SK-N-DZ (cell line): ENCODE data around the gene PRKAR2B.
"Not testable (repeated sequence)": the region's sequence is repeated elsewhere in the genome, so short reads cannot be mapped to it uniquely, and the experiment has no call there.

Experiments used
- DNase-seq: peaks from one replicate; pipeline ENCODE4 v3.0.0-alpha.2; 2015; ENCODE audit warnings: low spot score

The PRKAR2B gene

DNA sequence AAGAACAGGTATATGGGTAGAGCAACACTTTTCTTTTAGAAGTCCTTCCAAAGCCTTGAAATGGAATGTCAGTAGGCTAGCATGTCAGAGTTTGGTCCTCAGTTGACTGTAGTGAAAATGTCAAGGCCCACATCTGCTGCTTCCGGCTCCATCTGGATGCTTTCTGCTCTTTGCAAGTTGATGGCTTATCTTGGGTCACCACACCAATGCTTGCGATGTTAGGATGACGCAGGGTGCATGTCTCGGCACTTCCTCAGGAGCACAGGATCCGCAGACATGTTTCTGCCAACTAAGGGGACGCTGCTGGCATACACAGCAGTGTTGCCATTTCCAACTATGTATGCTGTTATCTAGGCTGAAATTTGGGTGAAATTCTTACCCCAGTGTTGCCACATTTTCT is 110.3 kb downstream of the PRKAR2B start:
- no peak for DNase-seq

DNA sequence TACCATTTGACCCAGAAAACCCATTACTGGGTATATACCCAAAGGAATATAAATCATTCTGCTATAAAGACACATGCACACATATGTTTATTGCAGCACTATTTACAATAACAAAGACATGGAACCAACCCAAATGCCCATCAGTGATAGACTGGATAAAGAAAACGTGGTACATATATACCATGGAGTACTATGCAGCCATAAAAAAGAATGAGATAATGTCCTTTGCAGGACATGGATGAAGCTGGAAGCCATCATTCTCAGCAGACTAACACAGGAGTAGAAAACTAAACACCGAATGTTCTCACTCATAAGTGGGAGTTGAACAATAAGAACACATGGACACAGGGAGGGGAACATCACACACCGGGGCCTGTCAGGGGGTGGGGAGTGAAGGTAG is 111.2 kb downstream of the PRKAR2B start:
- not testable (repeated sequence) for DNase-seq

DNA sequence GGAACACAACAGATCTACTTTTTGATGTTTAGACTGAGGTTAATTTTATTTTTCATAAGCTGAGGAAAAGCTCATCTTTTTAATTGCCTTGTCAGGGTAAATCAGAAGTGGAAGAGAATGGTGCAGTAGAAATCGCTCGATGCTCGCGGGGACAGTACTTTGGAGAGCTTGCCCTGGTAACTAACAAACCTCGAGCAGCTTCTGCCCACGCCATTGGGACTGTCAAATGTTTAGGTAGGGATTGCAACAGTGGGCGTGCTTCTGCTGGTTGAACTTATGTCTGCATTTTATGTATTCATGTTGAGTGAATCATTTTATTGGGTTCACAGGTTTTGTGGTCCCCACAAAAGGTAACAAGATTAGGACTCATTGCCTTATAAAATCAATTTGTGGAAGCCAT is 112.6 kb downstream of the PRKAR2B start:
- DNase-seq = no peak

DNA sequence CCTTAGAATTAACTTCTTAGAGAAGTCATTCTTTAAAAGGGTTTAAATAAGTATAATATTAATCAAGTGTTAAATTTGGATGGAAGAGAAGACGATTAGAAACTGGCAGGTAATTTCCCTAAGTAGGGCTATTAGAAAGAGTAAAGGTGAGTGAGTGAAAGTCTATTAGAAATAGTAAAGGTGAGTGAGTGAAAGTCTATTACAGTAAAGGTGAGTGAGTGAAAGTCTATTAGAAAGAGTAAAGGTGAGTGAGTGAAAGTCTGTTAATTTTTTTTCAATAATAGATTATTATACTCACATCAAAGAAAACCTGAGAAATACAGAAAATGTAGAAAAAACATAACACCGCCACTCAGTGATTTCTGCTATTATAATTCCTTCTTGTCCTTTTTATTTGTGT is 113.5 kb downstream of the PRKAR2B start:
- DNase-seq = no peak

DNA sequence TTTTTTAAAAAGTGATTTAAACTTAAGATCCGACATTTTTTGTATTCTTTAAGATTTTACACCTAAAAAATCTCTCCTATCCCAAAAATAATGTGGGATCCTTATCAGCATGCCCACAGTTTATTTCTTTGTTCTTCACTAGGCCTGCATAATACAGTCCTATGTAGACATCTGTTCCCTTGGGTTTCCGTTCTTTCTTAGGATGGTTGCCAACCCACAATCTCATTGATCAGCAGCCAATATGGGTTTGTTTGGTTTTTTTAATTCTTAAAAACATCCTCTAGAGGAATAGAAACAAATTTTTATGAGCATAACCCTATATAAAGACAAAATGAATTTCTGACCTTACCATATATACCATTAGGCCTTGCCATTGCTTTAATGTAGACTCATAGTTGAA is 115.9 kb downstream of the PRKAR2B start:
- DNase-seq = no peak

DNA sequence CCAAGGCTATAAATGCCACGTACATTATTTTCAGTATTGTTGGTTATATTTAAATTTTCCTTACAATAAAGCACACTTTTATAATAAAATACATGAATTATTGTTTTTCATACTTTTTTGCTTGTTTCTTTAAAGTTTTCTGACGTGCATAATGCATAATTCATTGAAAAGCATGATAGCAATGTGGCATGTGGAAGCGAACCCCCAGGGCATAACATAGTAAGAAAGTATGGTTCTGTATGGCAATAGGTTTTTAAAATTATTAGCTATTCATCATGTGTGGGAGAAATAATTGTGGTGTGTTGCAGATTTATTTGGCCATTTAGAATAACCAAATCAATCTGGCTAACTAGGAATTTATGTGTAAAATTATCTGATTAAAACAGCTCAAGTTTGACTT is 116.9 kb downstream of the PRKAR2B start:
- DNase-seq = no peak

DNA sequence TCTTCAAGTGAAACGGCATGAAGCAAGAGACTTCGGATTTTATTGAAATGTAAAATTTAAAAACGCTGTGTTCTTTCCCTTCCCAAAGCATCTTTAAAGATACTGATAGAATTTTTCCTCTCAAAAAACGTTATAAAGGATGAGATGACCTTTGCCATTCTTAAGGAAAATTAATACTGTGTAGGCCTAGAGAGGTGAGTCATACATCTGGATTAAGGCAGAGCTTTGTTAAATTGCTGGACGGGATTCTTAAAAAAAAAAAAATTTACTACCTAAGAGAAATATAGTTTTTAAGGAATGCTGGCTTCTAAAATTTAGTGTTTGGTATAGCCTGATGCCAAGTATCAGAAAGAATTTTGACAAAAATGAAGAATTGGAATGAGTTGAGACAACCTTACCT is 118.0 kb downstream of the PRKAR2B start:
- no peak for DNase-seq

DNA sequence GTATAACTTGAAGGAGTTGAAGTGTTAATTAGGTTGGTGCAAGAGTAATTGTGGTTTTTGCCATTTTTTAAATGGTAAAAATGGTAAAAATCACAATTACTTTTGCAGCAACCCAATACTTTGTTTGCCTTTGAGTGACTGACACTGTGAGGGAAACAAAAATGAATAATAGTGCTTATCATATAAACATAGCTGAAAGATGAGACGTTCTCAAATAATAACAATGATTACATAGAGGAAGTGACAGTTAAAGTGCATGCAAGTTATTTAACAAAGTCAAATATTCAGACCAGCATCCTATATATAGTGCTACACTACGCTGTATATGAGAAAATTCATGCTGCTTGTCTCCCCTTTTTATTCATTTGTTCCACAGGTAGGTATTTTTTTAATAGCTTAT is 119.6 kb downstream of the PRKAR2B start:
- DNase-seq = no peak

DNA sequence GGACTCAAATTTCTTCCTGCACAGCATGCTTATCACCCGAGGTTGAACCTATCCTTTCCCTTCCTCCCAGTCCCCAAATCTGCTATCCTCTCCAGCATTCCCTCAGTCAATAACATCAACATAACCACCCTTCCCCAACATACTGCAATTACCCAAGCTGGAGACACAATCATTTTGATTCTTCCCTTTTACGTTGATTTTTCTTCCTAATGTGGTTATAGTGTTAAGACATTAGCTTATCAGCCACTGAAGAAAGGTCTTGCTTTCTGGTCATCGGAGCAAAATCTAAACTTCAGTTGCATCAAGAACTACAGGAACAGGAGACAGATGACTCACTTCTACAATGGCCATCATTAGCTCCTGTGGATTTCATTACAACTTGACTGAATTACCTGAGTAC is 120.8 kb downstream of the PRKAR2B start:
- DNase-seq = no peak

DNA sequence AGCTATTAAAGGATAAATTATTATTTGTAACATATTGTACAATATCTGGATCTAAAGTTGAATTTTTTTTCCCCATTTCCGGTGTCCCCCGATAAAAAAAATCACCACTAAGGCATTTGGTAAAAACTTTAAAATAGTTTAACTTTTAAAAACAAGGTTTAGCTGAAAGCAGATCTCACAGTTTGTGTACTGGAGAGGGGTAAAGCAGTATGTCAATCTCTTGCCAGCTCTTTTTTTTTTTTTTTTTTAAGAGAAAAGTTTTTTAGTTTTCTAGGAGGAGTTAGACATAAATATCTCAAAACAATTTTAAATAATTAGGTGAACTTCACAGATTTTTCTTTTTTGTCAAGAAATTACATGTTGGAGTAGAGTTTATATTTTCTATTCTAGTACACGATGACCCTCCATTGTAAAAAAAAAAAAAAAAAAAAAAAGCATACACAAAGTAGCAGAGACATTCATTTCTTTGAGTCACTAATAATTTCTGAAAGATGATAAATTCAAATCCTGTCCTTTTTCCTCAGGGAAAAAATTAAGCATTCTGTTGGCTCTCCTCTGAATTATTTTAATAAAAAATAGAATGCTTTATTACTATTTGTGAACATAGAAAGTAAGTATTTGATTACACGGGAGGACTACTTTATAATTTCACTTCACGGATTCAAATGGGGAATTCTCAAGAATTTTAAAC is 122.4 kb downstream of the PRKAR2B start:
- no peak for DNase-seq

DNA sequence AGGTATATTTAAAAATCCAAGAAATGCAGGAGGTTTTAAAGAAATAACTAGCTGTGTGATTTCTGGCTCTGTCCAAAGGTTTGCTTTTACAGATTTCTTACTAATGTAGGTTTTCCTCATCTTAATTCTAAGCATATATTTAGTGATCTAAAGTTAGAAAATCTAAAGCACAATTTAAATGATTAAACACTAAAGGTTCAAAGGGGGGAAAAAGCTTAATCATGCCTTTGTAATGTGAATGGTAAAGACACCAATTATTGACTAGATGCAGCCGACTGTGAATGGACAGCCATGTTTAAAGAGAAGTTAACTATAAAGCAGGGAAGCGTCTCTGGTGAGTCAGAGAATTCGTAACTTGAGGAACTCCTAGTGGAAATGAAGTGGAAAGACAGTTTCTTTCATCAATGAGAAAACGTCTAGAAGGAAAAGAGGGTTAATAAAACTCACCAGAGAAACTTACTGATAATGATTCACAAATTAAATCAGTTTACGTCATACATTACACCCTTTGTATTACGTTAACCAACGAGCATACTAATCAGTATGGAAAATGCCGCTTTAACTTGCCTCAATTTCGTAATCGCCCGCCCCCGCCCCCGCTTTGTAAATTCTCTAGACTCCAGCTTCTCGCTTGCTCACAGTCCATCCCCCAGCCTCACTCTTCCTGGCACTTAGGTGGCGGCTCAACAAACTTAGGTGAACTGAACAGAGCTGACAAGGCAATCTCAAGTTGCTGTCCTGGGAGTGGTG is 123.2 kb downstream of the PRKAR2B start:
- DNase-seq = peak; percentile 79

DNA sequence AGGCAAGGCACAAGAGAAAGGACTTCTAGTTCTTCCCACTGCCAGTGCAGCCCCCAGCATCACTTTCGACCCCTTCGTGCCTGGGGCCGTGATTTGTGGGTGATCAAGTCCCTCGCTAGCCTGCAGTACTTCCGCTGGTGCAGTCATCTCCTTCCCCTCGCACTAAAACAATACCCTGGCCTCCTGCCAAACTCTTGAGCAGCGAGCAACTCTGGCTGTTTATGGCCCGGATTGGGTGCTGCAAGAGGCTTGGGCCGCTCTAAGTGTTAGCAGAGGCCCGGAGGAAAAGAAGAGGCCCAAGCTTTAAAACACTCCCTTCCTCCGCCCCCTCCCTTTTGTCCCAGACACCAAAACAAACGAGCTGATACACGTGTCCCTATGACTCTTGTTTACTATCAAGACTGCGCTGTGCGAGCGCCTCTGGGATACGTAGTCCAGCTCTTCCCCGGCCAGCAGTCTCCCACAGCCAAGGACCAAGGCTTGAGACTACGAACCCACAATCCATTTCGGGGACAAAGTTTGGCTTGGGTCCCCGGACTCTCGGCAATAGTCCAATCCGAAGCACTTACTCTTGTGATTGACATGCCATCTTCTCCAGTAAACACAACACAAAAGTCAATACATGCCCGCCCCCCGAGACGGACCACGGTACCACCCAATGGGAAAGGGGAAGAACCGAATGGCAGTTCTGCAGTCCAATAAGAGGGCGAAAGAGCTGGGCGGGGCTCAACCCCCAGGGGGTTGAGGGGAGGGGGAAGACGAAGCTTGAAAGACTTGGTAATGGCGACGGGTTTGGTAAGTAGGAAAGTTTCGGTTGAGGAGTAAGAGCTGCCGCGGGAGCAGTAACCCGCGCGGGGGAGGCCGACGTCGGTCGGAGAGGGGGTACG is 124.0 kb downstream of the PRKAR2B start, which contains the start of gene HBP1:
Gene HBP1, plus strand, starts transcription at position 771 of the 887 bp plus-strand sequence. CDS start 10,891 bp downstream, outside the sequence.
- DNase-seq = peak; percentile 100

DNA sequence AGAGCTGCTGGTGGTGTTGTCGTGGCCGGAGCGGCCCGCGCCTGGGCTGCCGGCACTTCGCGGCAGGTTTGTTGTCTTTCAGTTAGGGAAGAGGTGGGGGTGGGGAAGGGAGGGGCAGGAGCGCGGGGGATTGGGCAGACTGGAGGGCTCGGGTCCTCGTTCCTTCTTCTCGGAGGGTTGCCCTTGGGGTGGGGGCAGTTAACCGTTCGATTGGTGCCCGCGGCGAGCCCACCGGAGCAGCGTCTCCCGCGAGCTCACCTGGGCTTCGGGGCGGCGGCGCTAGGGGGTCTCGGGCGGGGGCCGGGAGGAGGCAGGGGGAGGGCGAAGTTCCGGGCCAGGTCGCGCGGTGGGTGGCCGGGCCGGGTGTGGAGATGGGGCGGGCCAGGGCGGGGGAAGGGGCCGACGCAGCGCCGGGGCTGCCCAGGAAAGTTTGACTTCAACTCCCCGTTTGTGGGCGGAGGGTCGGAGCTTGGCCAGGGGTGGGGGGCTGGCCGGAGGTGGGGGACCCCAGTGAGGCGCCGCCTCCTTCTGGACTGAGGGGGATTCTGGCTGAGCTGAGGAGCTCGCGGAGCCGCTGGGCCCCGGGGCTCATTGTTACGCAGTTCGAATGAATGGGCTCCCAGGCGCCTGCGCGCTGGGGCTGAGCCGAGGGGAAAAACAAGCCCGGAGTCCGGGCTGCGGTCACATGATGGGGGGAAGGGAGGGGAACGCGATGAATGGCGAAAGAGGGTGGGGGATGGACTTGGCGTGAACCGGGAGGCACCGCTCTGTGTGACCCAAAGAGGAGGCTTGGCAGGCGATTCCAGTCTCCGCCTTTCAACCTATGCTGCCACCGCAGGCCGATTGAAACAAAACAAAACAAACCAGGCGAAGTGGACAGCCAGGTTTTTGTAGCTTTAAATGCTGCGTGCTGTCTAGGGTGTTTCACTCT is 124.9 kb downstream of the PRKAR2B start:
- peak; percentile 91 for DNase-seq

DNA sequence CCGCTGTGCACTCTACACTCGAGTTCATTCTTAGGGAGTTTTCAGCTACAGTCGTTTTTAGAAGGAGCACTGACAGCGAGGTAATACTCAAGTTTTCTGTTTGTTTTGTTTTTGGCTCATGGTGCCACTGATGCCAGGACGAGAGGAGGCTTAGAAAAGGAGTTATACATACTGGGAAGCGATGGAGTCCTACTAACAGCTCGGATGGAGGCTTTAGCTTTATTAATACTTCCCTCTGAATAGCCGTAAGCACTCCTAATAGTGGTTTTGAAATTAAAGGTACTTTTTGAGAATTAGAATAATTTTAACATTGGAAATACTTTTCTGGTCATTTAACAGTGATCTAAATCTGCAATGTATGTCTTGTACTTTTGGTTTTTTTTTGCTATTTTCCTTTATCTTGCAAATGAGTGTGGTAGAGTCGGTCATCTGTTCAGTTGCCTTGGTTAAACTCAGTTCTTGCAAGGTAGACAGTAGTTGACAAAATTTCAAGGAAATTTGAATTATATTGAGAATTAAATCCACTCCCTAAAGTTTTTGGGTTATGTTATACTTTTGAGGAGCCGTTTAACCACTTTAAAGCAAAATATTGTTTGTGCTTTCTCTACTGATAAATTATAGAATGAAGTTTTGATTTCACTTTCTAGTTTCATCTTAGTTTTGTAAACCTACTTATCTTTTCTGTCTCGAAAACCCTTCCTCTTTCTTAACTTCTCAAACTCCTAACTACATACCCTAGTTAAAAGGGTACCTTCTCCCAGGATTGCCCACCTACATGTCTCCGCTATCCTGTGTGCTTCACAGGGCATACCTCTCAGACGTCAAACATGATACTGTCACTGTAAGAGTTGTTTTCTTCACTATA is 125.8 kb downstream of the PRKAR2B start:
- no peak for DNase-seq

DNA sequence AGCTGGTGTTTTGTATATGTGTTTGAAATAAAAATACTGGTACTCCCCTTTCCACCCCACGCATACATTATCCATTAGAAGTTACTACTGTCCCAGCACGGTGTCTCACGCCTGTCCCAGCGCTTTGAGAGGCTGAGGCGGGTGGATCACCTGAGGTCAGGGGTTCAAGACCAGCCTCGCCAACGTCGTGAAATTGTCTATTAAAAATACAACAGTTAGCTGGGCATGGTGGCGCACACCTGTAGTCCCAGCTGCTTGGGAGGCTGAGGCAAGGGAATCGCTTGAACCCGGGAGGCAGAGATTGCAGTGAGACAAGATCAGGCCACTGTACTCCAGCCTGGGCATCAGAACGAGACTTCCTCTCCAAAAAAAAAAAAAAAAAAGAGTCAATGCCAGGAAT is 127.0 kb downstream of the PRKAR2B start:
- DNase-seq = no peak

DNA sequence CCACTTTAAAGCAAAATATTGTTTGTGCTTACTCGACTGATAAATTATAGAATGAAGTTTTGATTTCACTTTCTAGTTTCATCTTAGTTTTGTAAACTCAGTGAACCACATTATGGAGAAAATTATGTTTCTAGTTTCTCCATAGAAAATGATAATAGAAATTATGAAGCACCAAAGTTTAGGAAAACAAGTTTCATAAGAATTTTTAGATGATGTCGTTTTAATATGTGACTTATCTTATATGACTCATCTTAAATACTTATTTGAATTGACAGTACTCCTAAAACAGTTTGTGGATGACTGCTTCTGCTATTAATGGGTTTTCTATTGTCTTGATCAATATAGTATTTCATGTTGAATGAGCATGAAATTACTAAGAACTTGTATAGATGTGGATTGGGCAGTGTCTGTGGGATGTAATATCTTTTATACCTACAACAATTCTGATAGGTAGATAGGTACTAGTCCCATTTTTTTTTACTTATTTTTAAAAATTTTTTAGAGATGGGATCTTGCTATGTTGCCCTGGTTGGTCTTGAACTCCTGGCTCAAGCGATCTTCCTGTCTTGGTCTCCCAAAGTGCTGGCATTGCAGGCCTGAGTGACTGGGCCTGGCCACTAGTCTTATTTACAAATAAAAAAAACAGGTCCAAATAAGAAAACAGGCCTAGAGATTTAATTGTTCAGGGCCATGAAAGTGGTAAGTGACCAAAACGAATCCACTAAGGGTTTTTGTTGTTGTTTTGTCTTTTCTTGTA is 127.9 kb downstream of the PRKAR2B start:
- no peak for DNase-seq

DNA sequence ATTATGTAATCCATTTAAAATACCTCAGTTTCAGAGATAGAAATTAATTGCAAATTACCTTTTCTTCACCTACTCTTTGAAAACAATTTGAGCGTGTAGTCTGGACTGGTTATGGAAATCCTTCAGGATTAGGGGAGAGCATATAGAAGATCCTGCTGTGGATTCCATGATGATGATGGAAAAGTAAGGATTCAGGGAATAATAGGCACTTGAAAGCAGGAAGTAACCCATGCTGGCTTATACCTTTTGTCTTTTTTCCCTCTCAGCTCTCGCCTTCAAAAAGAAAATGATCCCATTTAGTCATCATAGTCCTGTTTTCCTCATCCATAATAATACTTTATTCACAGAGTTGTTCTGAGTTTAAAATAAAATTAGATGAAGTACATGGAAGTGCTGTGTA is 128.7 kb downstream of the PRKAR2B start:
- no peak for DNase-seq

DNA sequence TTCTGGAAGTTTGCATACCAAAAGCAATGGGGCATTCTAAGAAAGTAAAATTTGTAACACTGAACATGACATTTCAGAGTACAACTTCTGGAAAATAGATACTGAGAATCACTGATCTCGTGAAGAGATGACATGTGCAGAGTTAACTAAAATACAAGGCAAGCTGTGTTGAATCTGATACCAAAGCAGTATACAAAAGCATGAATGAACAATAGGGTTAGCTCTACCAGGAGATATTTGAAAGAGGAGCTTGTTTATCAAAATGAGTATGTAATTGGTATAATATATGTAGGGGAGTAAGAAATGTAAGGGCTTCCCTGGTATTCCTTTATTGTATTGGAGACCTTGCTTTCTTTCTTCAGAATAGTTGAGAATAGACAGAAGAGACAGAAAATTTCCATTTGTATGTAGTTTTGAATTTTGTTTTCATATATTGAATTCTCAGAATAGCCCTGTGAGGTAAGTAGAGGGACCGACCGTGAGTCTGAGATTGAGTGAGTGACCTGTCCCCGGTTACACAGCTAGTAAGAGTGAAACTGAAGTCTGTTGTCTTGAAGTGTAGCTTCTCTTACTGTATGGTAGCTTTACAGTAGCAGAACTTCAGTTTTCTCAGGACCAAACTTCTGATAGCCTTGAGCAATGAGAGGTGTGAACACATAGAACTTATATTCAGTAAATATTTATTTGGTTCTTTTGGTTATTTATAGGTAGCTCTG is 129.3 kb downstream of the PRKAR2B start:
- no peak for DNase-seq
